Left ventricle myocardium inferior (tissue), 1 donor: ENCODE measurements around the gene PRIM2. TPM values are rescaled to one million over a fixed set of nuclear protein-coding genes. Genes with fewer than 3 reads are reported as not detected.
"Not testable (repeated sequence)": the region's sequence is repeated elsewhere in the genome, so short reads cannot be mapped to it uniquely, and the experiment has no call there.

Experiments used
- DNase-seq: peaks from one replicate; pipeline ENCODE4 v3.0.0-alpha.2; 2020
- H3K27ac ChIP-seq: fragments of 200-600 bp; replicated peaks from 2 replicates; pipeline ENCODE4 v1.8.0; 2021
- H3K27me3 ChIP-seq: fragments of 200-600 bp; 2 replicates; pipeline ENCODE4 v1.8.0; 2021; ENCODE audit warnings: low read depth
- H3K36me3 ChIP-seq: fragments of 200-600 bp; 2 replicates; pipeline ENCODE4 v1.8.0; 2021
- H3K4me1 ChIP-seq: fragments of 200-600 bp; 2 replicates; pipeline ENCODE4 v1.8.0; 2021
- H3K4me3 ChIP-seq: fragments of 200-600 bp; 2 replicates; pipeline ENCODE4 v1.8.0; 2021; ENCODE audit warnings: mild to moderate bottlenecking, moderate library complexity
- H3K9me3 ChIP-seq: fragments of 200-600 bp; replicated peaks from 2 replicates; pipeline ENCODE4 v1.8.0; 2021
- intact Hi-C: fragments of 100-400 bp; cut with micrococcal nuclease; formaldehyde crosslinking; loops from one replicate; pipeline ENCODE4 v1.11.0; 2022
- total RNA-seq: library from RNA; stranded (reverse); fragmentation: NEBNext Ultra II Directional; extraction: Animal tissue kit (Norgen Biotek cat#: 25700); gene quantifications from one replicate; pipeline ENCODE4 v1.2.1, GENCODE V29; 2021
- TF ChIP-seq, protein P1 (sequence below): fragments of 200-600 bp; IDR thresholded peaks from 2 replicates; pipeline ENCODE4 v1.8.0; 2021; ENCODE audit warnings: antibody characterized with exemption, mild to moderate bottlenecking, borderline replicate concordance
- donor health status: DM: no; HTN: yes; CAD: no; lungs with severe emphysema.

The PRIM2 gene
- total RNA-seq, 1 donor from 2014 or later: 3.2 TPM

DNA sequence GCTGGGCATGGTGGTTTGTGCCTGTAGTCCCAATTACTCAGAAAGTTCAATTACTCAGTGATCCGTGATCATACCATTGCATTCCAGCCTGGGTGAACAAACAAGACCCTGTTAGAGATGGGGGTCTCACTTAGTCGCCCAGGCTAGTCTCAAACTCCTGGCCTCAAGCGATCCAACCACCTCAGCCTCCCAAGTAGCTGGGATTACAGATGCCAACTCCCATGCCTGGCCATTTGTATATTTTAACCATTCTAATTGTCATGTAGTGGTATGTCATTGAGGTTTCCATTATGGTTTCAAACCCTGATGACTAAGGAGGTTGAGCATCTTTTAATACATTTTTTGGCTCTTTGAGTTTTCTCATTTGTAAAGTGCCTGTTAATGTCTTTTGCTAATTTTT is 58.7 kb downstream of the PRIM2 start:
- H3K9me3 ChIP-seq, H3K36me3 ChIP-seq, H3K27me3 ChIP-seq, H3K4me3 ChIP-seq, H3K4me1 ChIP-seq, DNase-seq, H3K27ac ChIP-seq, intact Hi-C loops: not testable (repeated sequence)

DNA sequence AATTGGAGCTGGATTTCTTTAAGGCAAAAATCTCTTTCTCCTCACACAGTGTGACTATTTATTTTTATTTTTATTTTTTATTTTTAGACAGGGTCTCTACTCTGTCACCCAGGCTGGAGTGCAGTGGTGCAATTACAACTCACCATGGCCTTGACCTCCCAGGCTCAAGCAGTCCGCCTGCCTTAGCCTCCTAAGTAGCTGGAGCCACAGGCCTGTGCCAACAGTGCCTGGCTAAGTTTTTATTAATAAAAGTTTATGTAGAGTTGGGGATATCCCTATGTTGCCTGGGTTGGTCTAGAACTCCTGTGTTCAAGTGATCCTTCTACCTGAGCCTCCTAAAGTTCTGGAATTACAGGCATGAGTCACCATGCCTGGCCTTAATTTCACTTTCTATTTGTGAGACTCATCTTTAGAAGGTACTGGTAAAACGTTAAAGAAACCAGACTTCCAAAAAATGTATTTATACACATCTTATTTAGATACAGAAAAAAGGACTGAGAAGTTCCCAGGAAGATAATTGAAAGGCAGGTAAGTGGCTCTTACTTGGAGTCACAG is 71.7 kb downstream of the PRIM2 start:
- H3K36me3 ChIP-seq, H3K27ac ChIP-seq, DNase-seq, H3K4me3 ChIP-seq, H3K4me1 ChIP-seq, H3K27me3 ChIP-seq, intact Hi-C loops: not testable (repeated sequence)
- peaks cover 12% of the 10 kb centered on the region for H3K9me3 ChIP-seq

DNA sequence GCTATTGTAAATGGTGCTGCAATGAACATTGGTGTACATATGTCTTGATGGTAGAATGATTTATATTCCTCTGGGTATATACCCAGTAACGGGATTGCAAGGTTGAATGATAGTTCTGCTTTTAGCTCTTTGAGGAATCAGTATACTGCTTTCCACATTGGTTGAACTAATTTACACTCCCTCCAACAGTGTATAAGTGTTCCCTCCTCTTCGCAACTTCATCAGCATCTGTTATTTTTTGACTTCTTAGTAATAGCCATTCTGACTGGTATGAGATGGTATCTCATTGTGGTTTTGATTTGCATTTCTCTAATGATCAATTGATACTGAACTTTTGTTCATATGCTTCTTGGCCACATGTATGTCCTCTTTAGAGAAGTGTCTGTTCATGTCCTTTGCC is 73.4 kb downstream of the PRIM2 start:
- H3K4me3 ChIP-seq, H3K4me1 ChIP-seq, H3K27ac ChIP-seq, H3K27me3 ChIP-seq, H3K36me3 ChIP-seq, intact Hi-C loops, DNase-seq: not testable (repeated sequence)
- H3K9me3 ChIP-seq: peaks cover 27% of the 10 kb centered on the region

DNA sequence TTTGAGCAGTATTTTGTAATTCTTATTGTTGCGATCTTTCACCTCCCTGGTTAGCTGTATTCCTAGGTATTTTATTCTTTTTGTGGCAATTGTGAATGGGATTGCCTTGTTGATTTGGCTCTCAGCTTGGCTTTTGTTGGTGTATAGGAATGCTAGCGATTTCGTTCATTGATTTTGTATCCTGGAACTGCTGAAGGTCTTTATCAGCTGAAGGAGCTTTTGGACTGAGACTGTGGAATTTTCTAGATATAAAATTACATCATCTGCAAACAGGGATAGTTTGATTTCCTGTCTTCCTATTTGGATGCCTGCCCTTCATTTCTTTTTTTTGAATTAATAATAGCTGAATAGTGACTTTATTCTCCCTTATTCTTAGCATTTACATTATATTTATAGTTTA is 74.6 kb downstream of the PRIM2 start:
- H3K27me3 ChIP-seq, H3K36me3 ChIP-seq, intact Hi-C loops, H3K27ac ChIP-seq, DNase-seq, H3K4me3 ChIP-seq, H3K4me1 ChIP-seq: not testable (repeated sequence)
- peaks cover 39% of the 10 kb centered on the region for H3K9me3 ChIP-seq

DNA sequence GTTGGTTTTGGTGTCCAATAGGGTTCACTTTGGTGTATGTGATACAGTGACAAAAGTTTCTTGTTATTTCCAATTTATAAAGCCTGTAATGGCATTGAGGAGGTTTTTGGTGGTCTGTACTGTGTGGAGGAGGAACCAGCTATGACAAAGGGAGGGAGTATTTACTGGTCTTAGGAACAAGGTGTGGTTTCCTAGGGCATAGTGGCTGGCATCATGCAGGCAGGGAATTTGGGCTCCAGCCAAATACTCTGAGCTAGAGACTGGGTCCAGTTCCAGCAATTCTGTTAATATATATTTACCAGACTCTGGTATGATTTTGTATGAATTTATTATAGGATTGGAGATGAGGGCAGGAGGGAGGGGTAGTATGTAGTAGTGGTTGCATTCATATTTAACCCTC is 101.9 kb downstream of the PRIM2 start:
- H3K36me3 ChIP-seq, H3K4me3 ChIP-seq, H3K27ac ChIP-seq, DNase-seq, H3K4me1 ChIP-seq, intact Hi-C loops, H3K27me3 ChIP-seq: not testable (repeated sequence)
- H3K9me3 ChIP-seq: peaks cover 14% of the 10 kb centered on the region

DNA sequence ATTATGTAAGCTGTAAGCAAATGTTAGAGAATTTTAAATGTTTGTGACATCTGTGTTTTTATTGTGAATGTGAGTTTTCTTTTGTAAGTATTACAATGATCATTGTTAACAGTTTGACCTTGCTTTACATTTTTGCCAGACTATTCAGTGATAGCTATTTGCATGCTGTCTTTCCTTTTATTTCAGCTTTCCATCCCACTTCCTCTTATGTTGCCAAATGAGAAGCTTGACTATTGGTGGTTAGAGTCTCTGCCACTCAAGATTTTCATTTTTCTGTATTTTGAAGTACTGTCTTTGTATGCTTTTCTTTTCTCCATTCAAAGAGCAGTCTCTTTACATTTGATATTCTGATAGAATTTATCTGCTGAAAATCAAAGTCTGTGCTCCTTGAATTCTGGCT is 104.1 kb downstream of the PRIM2 start:
- DNase-seq: no peak
- Histone ChIP-seq H3K27me3 (no peaks in the 10 kb centered on the region), H3K9me3 (peaks cover 2% of the 10 kb centered on the region), H3K27ac (no peak overlapping the region), H3K36me3 (peaks cover 1% of the 10 kb centered on the region), H3K4me3 (no peak overlapping the region), H3K4me1 (no peaks in the 10 kb centered on the region)
- intact Hi-C loops: no loop called here
- TF ChIP-seq, protein P1, sequence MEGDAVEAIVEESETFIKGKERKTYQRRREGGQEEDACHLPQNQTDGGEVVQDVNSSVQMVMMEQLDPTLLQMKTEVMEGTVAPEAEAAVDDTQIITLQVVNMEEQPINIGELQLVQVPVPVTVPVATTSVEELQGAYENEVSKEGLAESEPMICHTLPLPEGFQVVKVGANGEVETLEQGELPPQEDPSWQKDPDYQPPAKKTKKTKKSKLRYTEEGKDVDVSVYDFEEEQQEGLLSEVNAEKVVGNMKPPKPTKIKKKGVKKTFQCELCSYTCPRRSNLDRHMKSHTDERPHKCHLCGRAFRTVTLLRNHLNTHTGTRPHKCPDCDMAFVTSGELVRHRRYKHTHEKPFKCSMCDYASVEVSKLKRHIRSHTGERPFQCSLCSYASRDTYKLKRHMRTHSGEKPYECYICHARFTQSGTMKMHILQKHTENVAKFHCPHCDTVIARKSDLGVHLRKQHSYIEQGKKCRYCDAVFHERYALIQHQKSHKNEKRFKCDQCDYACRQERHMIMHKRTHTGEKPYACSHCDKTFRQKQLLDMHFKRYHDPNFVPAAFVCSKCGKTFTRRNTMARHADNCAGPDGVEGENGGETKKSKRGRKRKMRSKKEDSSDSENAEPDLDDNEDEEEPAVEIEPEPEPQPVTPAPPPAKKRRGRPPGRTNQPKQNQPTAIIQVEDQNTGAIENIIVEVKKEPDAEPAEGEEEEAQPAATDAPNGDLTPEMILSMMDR: no peak

DNA sequence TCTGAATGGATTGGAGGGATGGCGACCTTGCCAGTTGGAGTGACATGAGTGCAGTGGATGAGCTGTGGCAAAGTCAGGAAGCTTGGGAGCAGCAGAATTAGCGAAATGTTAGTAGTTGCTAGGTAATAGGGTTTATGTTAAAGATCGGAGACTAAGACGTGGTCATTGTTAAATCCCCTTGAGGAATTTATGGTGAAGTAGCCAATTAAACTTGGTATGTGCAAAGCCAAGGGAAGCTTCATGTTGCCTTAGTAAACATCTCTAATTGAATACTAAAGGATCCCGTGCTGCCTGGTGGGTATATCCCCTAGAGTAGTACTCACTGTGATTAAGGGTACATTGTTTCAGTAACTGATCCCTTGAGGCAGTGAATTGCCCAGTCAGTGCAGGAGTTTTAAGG is 106.0 kb downstream of the PRIM2 start:
- Histone ChIP-seq H3K4me3 (no peak overlapping the region), H3K27me3 (no peaks in the 10 kb centered on the region), H3K4me1 (no peaks in the 10 kb centered on the region), H3K9me3 (no peaks in the 10 kb centered on the region), H3K36me3 (no peaks in the 10 kb centered on the region), H3K27ac (no peak overlapping the region)
- DNase-seq: no peak
- intact Hi-C loops: no loop called here
- TF ChIP-seq, protein P1: no peak

DNA sequence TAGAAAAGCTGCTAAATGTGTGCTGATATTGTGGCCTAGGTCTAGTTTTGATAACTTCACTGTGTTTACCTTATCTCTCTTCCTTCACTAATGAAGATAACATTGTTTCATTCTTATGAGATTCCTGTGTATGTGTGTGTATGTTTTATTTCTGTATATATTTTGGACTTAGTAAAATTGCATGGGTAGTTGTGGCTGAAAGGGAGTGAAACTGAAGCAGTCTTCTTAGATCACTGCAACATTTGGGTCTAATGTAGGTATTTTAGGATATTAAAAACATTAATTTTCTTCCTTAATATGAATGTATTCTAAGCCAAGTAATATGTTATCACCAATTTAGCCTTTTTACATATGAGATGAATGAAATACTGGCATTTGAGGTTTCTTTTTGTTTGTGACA is 114.3 kb downstream of the PRIM2 start:
- H3K9me3 ChIP-seq, H3K27me3 ChIP-seq, H3K36me3 ChIP-seq, H3K27ac ChIP-seq, DNase-seq, H3K4me3 ChIP-seq, intact Hi-C loops: not testable (repeated sequence)
- peaks cover 29% of the 10 kb centered on the region for H3K4me1 ChIP-seq

DNA sequence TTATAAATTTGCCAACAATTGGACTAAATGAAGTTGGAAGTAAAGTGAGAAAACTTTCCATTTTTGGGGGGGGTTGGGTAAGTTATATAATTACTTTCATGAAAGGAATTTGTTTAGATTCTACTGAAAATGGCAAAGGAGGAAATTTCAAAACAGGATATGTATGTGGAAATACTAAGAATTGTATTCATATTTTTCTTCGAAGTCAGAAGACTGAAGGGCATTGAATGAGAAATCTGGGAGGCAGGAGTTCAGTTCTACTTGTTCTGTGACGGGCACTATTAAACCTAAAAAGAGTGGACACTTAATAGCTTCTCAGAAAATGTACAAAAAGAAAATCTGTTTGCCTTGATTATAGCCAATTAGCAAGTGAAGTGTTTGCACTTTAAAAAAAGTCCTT is 114.7 kb downstream of the PRIM2 start:
- H3K27me3 ChIP-seq: no peaks in the 10 kb centered on the region
- intact Hi-C loops: no loop called here
- no peak for DNase-seq
- no peak overlapping the region for H3K27ac ChIP-seq
- no peaks in the 10 kb centered on the region for H3K36me3 ChIP-seq
- H3K4me3 ChIP-seq: no peak overlapping the region
- peaks cover 29% of the 10 kb centered on the region for H3K4me1 ChIP-seq
- TF ChIP-seq, protein P1: no peak
- no peaks in the 10 kb centered on the region for H3K9me3 ChIP-seq
